ENCODE results near the gene RAD51B.

DNA sequence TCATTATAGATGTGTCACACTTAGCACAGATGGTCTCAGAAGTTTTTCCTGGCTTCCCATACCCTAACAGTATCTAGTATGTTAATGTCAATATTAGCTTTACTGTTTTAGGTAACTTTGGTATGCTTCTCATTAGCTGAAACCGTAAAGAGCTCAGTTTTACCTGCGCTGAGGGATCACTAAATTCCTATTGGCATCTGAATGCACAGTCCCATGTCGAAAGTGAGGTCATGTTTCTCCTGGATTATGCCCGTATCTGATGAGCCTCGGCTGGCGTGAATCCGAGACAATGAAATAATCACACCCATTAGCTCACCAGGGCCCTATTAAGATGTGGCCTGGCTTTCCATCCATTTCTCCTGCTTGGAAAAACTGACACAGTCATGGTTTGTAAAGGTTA, 555.1 kb downstream of the RAD51B start:
- TF ChIP-seq POLR2AphosphoS5 (IDR thresholded peaks at IDR 0.05): no peak
- TF ChIP-seq, protein P1, sequence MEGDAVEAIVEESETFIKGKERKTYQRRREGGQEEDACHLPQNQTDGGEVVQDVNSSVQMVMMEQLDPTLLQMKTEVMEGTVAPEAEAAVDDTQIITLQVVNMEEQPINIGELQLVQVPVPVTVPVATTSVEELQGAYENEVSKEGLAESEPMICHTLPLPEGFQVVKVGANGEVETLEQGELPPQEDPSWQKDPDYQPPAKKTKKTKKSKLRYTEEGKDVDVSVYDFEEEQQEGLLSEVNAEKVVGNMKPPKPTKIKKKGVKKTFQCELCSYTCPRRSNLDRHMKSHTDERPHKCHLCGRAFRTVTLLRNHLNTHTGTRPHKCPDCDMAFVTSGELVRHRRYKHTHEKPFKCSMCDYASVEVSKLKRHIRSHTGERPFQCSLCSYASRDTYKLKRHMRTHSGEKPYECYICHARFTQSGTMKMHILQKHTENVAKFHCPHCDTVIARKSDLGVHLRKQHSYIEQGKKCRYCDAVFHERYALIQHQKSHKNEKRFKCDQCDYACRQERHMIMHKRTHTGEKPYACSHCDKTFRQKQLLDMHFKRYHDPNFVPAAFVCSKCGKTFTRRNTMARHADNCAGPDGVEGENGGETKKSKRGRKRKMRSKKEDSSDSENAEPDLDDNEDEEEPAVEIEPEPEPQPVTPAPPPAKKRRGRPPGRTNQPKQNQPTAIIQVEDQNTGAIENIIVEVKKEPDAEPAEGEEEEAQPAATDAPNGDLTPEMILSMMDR (IDR thresholded peaks at IDR 0.05): no peak
- TF ChIP-seq POLR2A (IDR thresholded peaks at IDR 0.05): no peak
